ENCODE data around the gene CDH10. TPM values are rescaled to one million over a fixed set of nuclear protein-coding genes. Genes with fewer than 3 reads are reported as not detected.

The CDH10 gene
- total and polyA plus RNA-seq, 2 of the 4 experiments (the other 2 are of a cell fraction), result 0.18 to 0.21 TPM

DNA sequence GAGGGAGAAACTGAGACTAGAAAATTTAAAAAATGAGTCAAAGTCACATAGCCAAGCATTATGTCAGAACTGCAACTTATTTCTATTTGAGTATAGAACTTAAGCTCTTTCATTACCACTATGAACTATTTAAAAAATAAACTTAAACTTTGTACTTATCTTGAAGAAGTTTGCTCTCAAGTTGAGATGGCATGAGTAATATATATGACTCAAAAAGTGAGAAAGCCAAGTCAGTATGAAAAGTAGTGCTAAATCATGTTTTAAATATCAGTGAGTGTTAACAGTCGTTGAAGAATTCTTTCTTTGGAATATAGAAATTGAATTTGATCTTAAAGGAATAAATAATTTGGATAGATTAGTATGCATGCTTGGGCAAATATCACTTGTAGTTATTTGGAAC, 36.3 kb upstream of the CDH10 start:
- no peak overlapping the region for H2AFZ ChIP-seq (replicated peaks; ENCODE audit: low read length, poor library complexity)
- no peak overlapping the region for H3K56ac ChIP-seq (ENCODE audit: extremely low read depth, insufficient read depth, low read length)
- WGBS, 2 experiments (ENCODE audit: extremely low coverage in 2 of 2, insufficient read length in 1 of 2), result 20% methylated on average over 1 of the region's 1 CpG; no CpG with 5 or more reads in 1 of the 2 experiments
- H2BK20ac ChIP-seq (ENCODE audit: low read depth, low read length), result no peak overlapping the region
- ATAC-seq (ENCODE audit: low read depth), result no peak
- H3K14ac ChIP-seq (replicated peaks; ENCODE audit: low read depth, low read length), result no peak overlapping the region
- H3K4me2 ChIP-seq (ENCODE audit: low read depth, low read length), result no peak overlapping the region
- in situ Hi-C loops (cut with MboI; ENCODE audit: low sequenced_read_pairs) (no loop called here), intact Hi-C loops (cut with micrococcal nuclease) (no loop called here), dilution Hi-C loops (cut with HindIII; ENCODE audit: low sequenced_read_pairs, unreplicated experiment) (no loop called here)
- no peaks in the 10 kb centered on the region for H4K20me1 ChIP-seq (ENCODE audit: insufficient read depth, low read length)
- no peak for DNase-seq
- no peak overlapping the region for H3K27ac ChIP-seq (ENCODE audit: insufficient read depth, low read length)
- no peak overlapping the region for H2BK5ac ChIP-seq (ENCODE audit: low read depth, low read length, poor library complexity, severe bottlenecking)
- no peaks in the 10 kb centered on the region for H3K9me1 ChIP-seq (ENCODE audit: insufficient read depth, low read length)
- TF ChIP-seq MAZ (IDR thresholded peaks at IDR 0.05; ENCODE audit: borderline replicate concordance, low read depth, low read length), result no peak
- no peak for TF ChIP-seq CHD1 (IDR thresholded peaks at IDR 0.05; ENCODE audit: low read depth, low read length)
- no peak for TF ChIP-seq MXI1 (IDR thresholded peaks at IDR 0.05; ENCODE audit: borderline replicate concordance, low read depth, low read length)
- no peak for TF ChIP-seq CTCF (conservative IDR thresholded peaks at IDR 0.05; ENCODE audit: low read depth, low read length)
- TF ChIP-seq, protein P1, sequence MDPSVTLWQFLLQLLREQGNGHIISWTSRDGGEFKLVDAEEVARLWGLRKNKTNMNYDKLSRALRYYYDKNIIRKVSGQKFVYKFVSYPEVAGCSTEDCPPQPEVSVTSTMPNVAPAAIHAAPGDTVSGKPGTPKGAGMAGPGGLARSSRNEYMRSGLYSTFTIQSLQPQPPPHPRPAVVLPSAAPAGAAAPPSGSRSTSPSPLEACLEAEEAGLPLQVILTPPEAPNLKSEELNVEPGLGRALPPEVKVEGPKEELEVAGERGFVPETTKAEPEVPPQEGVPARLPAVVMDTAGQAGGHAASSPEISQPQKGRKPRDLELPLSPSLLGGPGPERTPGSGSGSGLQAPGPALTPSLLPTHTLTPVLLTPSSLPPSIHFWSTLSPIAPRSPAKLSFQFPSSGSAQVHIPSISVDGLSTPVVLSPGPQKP (IDR thresholded peaks at IDR 0.05; ENCODE audit: borderline replicate concordance, low read depth, low read length), result no peak
- TF ChIP-seq RFX5 (IDR thresholded peaks at IDR 0.05; ENCODE audit: low read depth, low read length), result no peak
- no peak for TF ChIP-seq CEBPB (IDR thresholded peaks at IDR 0.05; ENCODE audit: low read depth, low read length)
- no peak for TF ChIP-seq NFE2L2 (IDR thresholded peaks at IDR 0.05; ENCODE audit: low read depth, low read length)
- TF ChIP-seq, protein P2, sequence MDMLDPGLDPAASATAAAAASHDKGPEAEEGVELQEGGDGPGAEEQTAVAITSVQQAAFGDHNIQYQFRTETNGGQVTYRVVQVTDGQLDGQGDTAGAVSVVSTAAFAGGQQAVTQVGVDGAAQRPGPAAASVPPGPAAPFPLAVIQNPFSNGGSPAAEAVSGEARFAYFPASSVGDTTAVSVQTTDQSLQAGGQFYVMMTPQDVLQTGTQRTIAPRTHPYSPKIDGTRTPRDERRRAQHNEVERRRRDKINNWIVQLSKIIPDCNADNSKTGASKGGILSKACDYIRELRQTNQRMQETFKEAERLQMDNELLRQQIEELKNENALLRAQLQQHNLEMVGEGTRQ (IDR thresholded peaks at IDR 0.05; ENCODE audit: low read depth, low read length), result no peak
- TF ChIP-seq SMC3 (IDR thresholded peaks at IDR 0.05; ENCODE audit: low read depth, low read length), result no peak
- TF ChIP-seq POLR2A (IDR thresholded peaks at IDR 0.05; ENCODE audit: low read depth, low read length), result no peak
- H3K9ac ChIP-seq (ENCODE audit: low read depth, low read length), result no peak overlapping the region
- H3K79me1 ChIP-seq (ENCODE audit: low read depth in 1 of 2, low read length in 2 of 2), result no peaks in the 10 kb centered on the region
- H2BK15ac ChIP-seq (ENCODE audit: low read depth, low read length), result no peak overlapping the region
- H3K9me3 ChIP-seq (ENCODE audit: control insufficient read depth, insufficient read depth, low read length), result peaks cover 2% of the 10 kb centered on the region
- H4K8ac ChIP-seq (ENCODE audit: low read depth in 2 of 2, low read length in 2 of 2), result no peak overlapping the region
- no peaks in the 10 kb centered on the region for H3K27me3 ChIP-seq (ENCODE audit: control insufficient read depth, insufficient read depth, low read length)
- no peak overlapping the region for H3K18ac ChIP-seq (ENCODE audit: low read depth, low read length)
- CTCF ChIA-PET, result no interaction called here
- no peak overlapping the region for H3K4ac ChIP-seq (ENCODE audit: low read depth, low read length)
- no peak overlapping the region for H2AK9ac ChIP-seq (replicated peaks; ENCODE audit: low read depth, low read length, poor library complexity)
- H2BK120ac ChIP-seq (ENCODE audit: low read depth, low read length), result no peak overlapping the region
- no peak overlapping the region for H4K5ac ChIP-seq (ENCODE audit: low read depth, low read length)
- no peak overlapping the region for H3K4me3 ChIP-seq (ENCODE audit: insufficient read depth, low read depth, low read length)
- BruUV-seq (replicated peaks), result no TSS peak
- no peaks in the 10 kb centered on the region for H3K36me3 ChIP-seq (ENCODE audit: control insufficient read depth, insufficient read depth, low read length)
- no peak overlapping the region for H2AK5ac ChIP-seq (ENCODE audit: low read depth, low read length)
- no peak overlapping the region for H4K91ac ChIP-seq (ENCODE audit: insufficient read depth, low read depth, low read length)
- POLR2A ChIA-PET (ENCODE audit: unreplicated experiment), result no interaction called here
- no peak overlapping the region for H3K23ac ChIP-seq (ENCODE audit: low read depth, low read length)
- no peaks in the 10 kb centered on the region for H3K4me1 ChIP-seq (ENCODE audit: control insufficient read depth, insufficient read depth, low read length)

Data from IMR-90 (cell line).